ENCODE data around the gene NF1.
"Not testable (repeated sequence)": the region's sequence is repeated elsewhere in the genome, so short reads cannot be mapped to it uniquely, and the experiment has no call there.

The NF1 gene

DNA sequence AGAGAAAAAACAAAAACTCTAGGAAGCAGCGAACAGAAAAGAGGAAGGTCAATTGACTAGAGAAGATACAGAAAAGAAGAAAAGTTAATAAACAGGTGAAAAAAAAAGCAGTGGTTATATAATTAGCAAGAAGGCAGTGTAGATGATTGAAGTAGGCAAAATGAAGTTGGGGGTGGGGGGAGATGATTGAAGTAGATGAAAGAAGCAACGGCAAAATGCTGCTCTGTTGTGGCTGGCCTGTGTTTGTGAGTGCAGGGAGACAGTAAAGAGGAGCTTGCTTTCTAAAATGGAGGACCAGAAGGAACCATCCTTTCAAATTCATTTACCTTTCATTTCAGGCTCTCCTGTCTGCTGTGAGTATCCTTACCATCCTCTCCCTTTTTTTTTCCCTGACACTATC, 215.5 kb downstream of the NF1 start:
- no peak for TF ChIP-seq EZH2phosphoT487 (IDR thresholded peaks at IDR 0.05; ENCODE audit: low read length)
- no peak for TF ChIP-seq EZH2 (optimal IDR thresholded peaks at IDR 0.05; ENCODE audit: low read depth, low read length)
- TF ChIP-seq, protein P1, sequence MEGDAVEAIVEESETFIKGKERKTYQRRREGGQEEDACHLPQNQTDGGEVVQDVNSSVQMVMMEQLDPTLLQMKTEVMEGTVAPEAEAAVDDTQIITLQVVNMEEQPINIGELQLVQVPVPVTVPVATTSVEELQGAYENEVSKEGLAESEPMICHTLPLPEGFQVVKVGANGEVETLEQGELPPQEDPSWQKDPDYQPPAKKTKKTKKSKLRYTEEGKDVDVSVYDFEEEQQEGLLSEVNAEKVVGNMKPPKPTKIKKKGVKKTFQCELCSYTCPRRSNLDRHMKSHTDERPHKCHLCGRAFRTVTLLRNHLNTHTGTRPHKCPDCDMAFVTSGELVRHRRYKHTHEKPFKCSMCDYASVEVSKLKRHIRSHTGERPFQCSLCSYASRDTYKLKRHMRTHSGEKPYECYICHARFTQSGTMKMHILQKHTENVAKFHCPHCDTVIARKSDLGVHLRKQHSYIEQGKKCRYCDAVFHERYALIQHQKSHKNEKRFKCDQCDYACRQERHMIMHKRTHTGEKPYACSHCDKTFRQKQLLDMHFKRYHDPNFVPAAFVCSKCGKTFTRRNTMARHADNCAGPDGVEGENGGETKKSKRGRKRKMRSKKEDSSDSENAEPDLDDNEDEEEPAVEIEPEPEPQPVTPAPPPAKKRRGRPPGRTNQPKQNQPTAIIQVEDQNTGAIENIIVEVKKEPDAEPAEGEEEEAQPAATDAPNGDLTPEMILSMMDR (IDR thresholded peaks at IDR 0.05; ENCODE audit: low read length): no peak
- Histone ChIP-seq H3F3A (ENCODE audit: insufficient read depth, low read length) (peaks cover 49% of the 10 kb centered on the region), H3K36me3 (replicated peaks; ENCODE audit: insufficient read depth, low read length) (peaks cover 6% of the 10 kb centered on the region), H3K9ac (ENCODE audit: low read length) (peak overlapping the region; percentile 82), H3K4me2 (ENCODE audit: low read depth, low read length) (peak overlapping the region; percentile 94), H4K20me1 (ENCODE audit: insufficient read depth, low read length) (no peaks in the 10 kb centered on the region), H3K4me1 (ENCODE audit: low read length) (peaks cover 21% of the 10 kb centered on the region), H3K4me3 (ENCODE audit: low read length) (peak overlapping the region; percentile 78), H3K27me3 (replicated peaks; ENCODE audit: insufficient read depth, low read length) (no peaks in the 10 kb centered on the region), H2AFZ (ENCODE audit: low read length) (no peak overlapping the region), H3K9me2 (replicated peaks; ENCODE audit: insufficient read depth, low read length) (no peaks in the 10 kb centered on the region), H3K79me2 (ENCODE audit: low read length) (peaks cover 94% of the 10 kb centered on the region), H3K9me3 (replicated peaks; ENCODE audit: insufficient read depth, low read length) (no peaks in the 10 kb centered on the region), H3K27ac (ENCODE audit: low read length) (peak overlapping the region; percentile 90; the same call in 1 of the 2 replicates)
- peak; percentile 53 for DNase-seq

DNA sequence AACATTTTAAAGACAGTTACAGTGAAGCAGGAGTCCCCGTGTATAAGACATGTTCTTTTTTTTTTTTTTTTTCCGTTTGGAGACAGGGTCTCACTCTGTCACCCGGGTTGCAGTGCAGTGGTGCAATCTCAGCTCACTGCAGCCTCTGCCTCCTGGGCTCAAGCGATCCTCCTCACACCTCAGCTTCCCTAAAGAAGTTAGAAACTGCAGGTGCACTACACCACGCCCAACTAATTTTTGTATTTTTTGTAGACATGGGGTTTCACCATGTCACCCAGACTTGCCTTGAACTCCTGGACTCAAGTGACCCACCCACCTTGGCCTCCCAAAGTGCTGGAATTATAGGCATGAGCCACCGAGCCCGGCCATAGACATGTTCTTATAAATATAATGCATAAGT, 216.1 kb downstream of the NF1 start:
- TF ChIP-seq, protein P1 (IDR thresholded peaks at IDR 0.05; ENCODE audit: low read length): no peak
- Histone ChIP-seq H3K4me2 (ENCODE audit: low read depth, low read length) (peak overlapping the region; percentile 94), H4K20me1 (ENCODE audit: insufficient read depth, low read length) (no peaks in the 10 kb centered on the region), H3K9me2 (replicated peaks; ENCODE audit: insufficient read depth, low read length) (no peaks in the 10 kb centered on the region), H3K4me1 (ENCODE audit: low read length) (peaks cover 27% of the 10 kb centered on the region), H3K27ac (ENCODE audit: low read length) (peak overlapping the region; percentile 90), H2AFZ (ENCODE audit: low read length) (no peak overlapping the region), H3K9ac (ENCODE audit: low read length) (peak overlapping the region; percentile 82; the same call in 1 of the 2 replicates), H3K9me3 (replicated peaks; ENCODE audit: insufficient read depth, low read length) (no peaks in the 10 kb centered on the region), H3K36me3 (replicated peaks; ENCODE audit: insufficient read depth, low read length) (peaks cover 4% of the 10 kb centered on the region; the same call in 1 of the 2 replicates), H3K4me3 (ENCODE audit: low read length) (peak overlapping the region; percentile 78), H3F3A (ENCODE audit: insufficient read depth, low read length) (peaks cover 55% of the 10 kb centered on the region), H3K27me3 (replicated peaks; ENCODE audit: insufficient read depth, low read length) (no peaks in the 10 kb centered on the region), H3K79me2 (ENCODE audit: low read length) (peaks cover 94% of the 10 kb centered on the region)
- peak; percentile 84 for DNase-seq

DNA sequence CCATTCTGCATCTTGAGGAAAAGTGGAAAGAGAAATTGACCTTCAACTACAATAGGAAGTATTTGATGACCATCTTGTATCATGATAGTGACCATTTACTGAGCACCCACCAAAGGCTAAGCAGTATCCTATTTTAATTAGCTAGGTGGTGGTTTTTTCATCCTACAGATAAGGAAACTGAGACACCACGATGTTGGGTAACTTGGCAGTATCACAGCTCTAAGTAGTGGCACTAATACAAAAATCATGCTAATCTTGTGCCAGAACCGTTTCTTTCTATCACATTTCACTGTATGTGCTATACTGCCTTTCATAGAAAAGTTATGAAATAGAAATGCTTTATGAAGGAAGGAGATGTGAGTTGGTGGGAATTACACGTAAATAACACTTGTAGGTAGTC, 216.7 kb downstream of the NF1 start:
- DNase-seq: peak; percentile 30
- H3K4me2 ChIP-seq (ENCODE audit: low read depth, low read length): peak overlapping the region; percentile 94
- no peaks in the 10 kb centered on the region for H3K9me2 ChIP-seq (replicated peaks; ENCODE audit: insufficient read depth, low read length)
- H3K9ac ChIP-seq (ENCODE audit: low read length): peak overlapping the region; percentile 82
- peaks cover 31% of the 10 kb centered on the region for H3K4me1 ChIP-seq (ENCODE audit: low read length)
- TF ChIP-seq EZH2 (optimal IDR thresholded peaks at IDR 0.05; ENCODE audit: low read depth, low read length): no peak
- no peaks in the 10 kb centered on the region for H3K9me3 ChIP-seq (replicated peaks; ENCODE audit: insufficient read depth, low read length)
- H2AFZ ChIP-seq (ENCODE audit: low read length): no peak overlapping the region
- peaks cover 62% of the 10 kb centered on the region for H3F3A ChIP-seq (ENCODE audit: insufficient read depth, low read length)
- H3K27ac ChIP-seq (ENCODE audit: low read length): peak overlapping the region; percentile 90
- peak overlapping the region; percentile 78 for H3K4me3 ChIP-seq (ENCODE audit: low read length)
- H3K79me2 ChIP-seq (ENCODE audit: low read length): peaks cover 94% of the 10 kb centered on the region
- no peaks in the 10 kb centered on the region for H3K27me3 ChIP-seq (replicated peaks; ENCODE audit: insufficient read depth, low read length)
- peaks cover 1% of the 10 kb centered on the region; the same call in 1 of the 2 replicates for H3K36me3 ChIP-seq (replicated peaks; ENCODE audit: insufficient read depth, low read length)
- H4K20me1 ChIP-seq (ENCODE audit: insufficient read depth, low read length): no peaks in the 10 kb centered on the region

DNA sequence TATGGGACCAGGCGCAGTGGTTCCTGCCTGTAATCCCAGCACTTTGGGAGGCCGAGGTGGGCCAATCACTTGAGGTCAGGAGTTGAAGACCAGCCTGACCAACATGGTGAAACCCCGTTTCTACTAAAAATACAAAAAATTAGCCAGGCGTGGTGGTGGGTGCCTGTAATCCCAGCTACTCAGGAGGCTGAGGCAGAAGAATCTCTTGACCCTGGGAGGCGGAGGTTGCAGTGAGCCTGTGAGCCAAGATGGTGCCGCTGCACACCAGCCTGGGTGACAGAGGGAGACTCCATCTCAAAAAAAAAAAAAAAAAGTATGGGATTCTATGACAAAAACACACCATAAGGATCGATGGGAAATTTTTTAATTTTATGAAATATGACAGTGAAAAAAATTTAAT, 217.4 kb downstream of the NF1 start:
- not testable (repeated sequence) for H2AFZ ChIP-seq (ENCODE audit: low read length); H3K36me3 ChIP-seq (replicated peaks; ENCODE audit: insufficient read depth, low read length); H3K9me3 ChIP-seq (replicated peaks; ENCODE audit: insufficient read depth, low read length); H4K20me1 ChIP-seq (ENCODE audit: insufficient read depth, low read length); H3K27me3 ChIP-seq (replicated peaks; ENCODE audit: insufficient read depth, low read length); H3K9me2 ChIP-seq (replicated peaks; ENCODE audit: insufficient read depth, low read length)
- H3K79me2 ChIP-seq (ENCODE audit: low read length): peaks cover 94% of the 10 kb centered on the region
- H3K4me3 ChIP-seq (ENCODE audit: low read length): peak overlapping the region; percentile 78
- H3K27ac ChIP-seq (ENCODE audit: low read length): peak overlapping the region; percentile 90; the same call in 1 of the 2 replicates
- peak; percentile 36 for DNase-seq
- H3K4me1 ChIP-seq (ENCODE audit: low read length): peaks cover 31% of the 10 kb centered on the region
- H3K4me2 ChIP-seq (ENCODE audit: low read depth, low read length): peak overlapping the region; percentile 94
- peak overlapping the region; percentile 82 for H3K9ac ChIP-seq (ENCODE audit: low read length)
- H3F3A ChIP-seq (ENCODE audit: insufficient read depth, low read length): peaks cover 67% of the 10 kb centered on the region
